ENCODE data around the gene SIN3A. TPM values are rescaled to one million over a fixed set of nuclear protein-coding genes. Genes with fewer than 3 reads are reported as not detected.

The SIN3A gene
- total RNA-seq, 1 donor from 2014 or later, result 69.0 TPM

- H3K4me1 Mint-ChIP-seq, result peaks cover 21% of the 10 kb centered on the region
- peaks cover 9% of the 10 kb centered on the region for H3K27me3 Mint-ChIP-seq (ENCODE audit: insufficient read depth, low read depth)
- H4K20me1 ChIP-seq (ENCODE audit: low read depth), result peaks cover 15% of the 10 kb centered on the region
- H3K36me3 ChIP-seq, result no peaks in the 10 kb centered on the region
- peak overlapping the region; percentile 84 for H3K4me2 ChIP-seq
- peak overlapping the region; percentile 74 for H3K27ac ChIP-seq
- TF ChIP-seq EZH2phosphoT487 (IDR thresholded peaks at IDR 0.05) (no peak), CTCF (IDR thresholded peaks at IDR 0.05) (no peak), EZH2 (IDR thresholded peaks at IDR 0.05) (no peak)
- H3K9ac ChIP-seq, result peak overlapping the region; percentile 58
- no peaks in the 10 kb centered on the region for H3K27me3 ChIP-seq
- no peaks in the 10 kb centered on the region for H3K36me3 Mint-ChIP-seq
- H3K4me3 Mint-ChIP-seq, result peak overlapping the region; percentile 87
- H3K79me2 ChIP-seq (ENCODE audit: low read depth), result peaks cover 29% of the 10 kb centered on the region
- DNase-seq (ENCODE audit: low spot score), result peak; percentile 85
- no peaks in the 10 kb centered on the region for H3K9me3 Mint-ChIP-seq
- H2AFZ ChIP-seq (replicated peaks), result peak overlapping the region; percentile 32
- H3K4me3 ChIP-seq, result peak overlapping the region; percentile 85
- H3K27ac Mint-ChIP-seq, result no peak overlapping the region
- peaks cover 6% of the 10 kb centered on the region for H3K4me1 ChIP-seq
- peaks cover 45% of the 10 kb centered on the region for H3F3A ChIP-seq (ENCODE audit: low read depth)
- H3K9me3 ChIP-seq (ENCODE audit: low read depth), result no peaks in the 10 kb centered on the region
Observed at GRCh38 chr15:75454471-75455378, 3.2 kb upstream of the SIN3A start.

GRCh38 chr15:75453703-75454470, 2.4 kb upstream of the SIN3A start:
- Histone ChIP-seq H3K27me3 (no peaks in the 10 kb centered on the region), H3K4me1 (peaks cover 13% of the 10 kb centered on the region), H3K4me3 (peak overlapping the region; percentile 85), H3F3A (ENCODE audit: low read depth) (peaks cover 45% of the 10 kb centered on the region), H4K20me1 (ENCODE audit: low read depth) (peaks cover 23% of the 10 kb centered on the region), H3K79me2 (ENCODE audit: low read depth) (peaks cover 37% of the 10 kb centered on the region), H3K9me3 (ENCODE audit: low read depth) (no peaks in the 10 kb centered on the region), H2AFZ (replicated peaks) (no peak overlapping the region), H3K27ac (peak overlapping the region; percentile 92), H3K9ac (peak overlapping the region; percentile 36), H3K4me2 (peak overlapping the region; percentile 89), H3K36me3 (no peaks in the 10 kb centered on the region)
- Mint-ChIP-seq H3K9me3 (no peaks in the 10 kb centered on the region), H3K4me1 (peaks cover 24% of the 10 kb centered on the region), H3K4me3 (peak overlapping the region; percentile 96), H3K27ac (peak overlapping the region; percentile 90), H3K36me3 (no peaks in the 10 kb centered on the region), H3K27me3 (ENCODE audit: insufficient read depth, low read depth) (peaks cover 9% of the 10 kb centered on the region)
- peak; percentile 100 for DNase-seq (ENCODE audit: low spot score)
- TF ChIP-seq CTCF (IDR thresholded peaks at IDR 0.05) (no peak), EZH2 (IDR thresholded peaks at IDR 0.05) (no peak), EZH2phosphoT487 (IDR thresholded peaks at IDR 0.05) (no peak)

- Histone ChIP-seq H3K36me3 (no peaks in the 10 kb centered on the region), H3K9me3 (ENCODE audit: low read depth) (no peaks in the 10 kb centered on the region), H3K27ac (peak overlapping the region; percentile 92), H3K79me2 (ENCODE audit: low read depth) (peaks cover 45% of the 10 kb centered on the region), H4K20me1 (ENCODE audit: low read depth) (peaks cover 31% of the 10 kb centered on the region), H3K4me1 (peaks cover 13% of the 10 kb centered on the region), H3K4me3 (peak overlapping the region; percentile 76), H3K4me2 (peak overlapping the region; percentile 89), H3F3A (ENCODE audit: low read depth) (peaks cover 45% of the 10 kb centered on the region), H3K9ac (peak overlapping the region; percentile 36), H3K27me3 (no peaks in the 10 kb centered on the region), H2AFZ (replicated peaks) (no peak overlapping the region)
- no peaks in the 10 kb centered on the region for H3K9me3 Mint-ChIP-seq
- H3K27me3 Mint-ChIP-seq (ENCODE audit: insufficient read depth, low read depth), result peaks cover 9% of the 10 kb centered on the region
- H3K4me1 Mint-ChIP-seq, result peaks cover 26% of the 10 kb centered on the region
- peak overlapping the region; percentile 96 for H3K4me3 Mint-ChIP-seq
- DNase-seq (ENCODE audit: low spot score), result peak; percentile 81
- TF ChIP-seq EZH2 (IDR thresholded peaks at IDR 0.05) (no peak), CTCF (IDR thresholded peaks at IDR 0.05) (peak; percentile 51)
- H3K36me3 Mint-ChIP-seq, result no peaks in the 10 kb centered on the region
- H3K27ac Mint-ChIP-seq, result peak overlapping the region; percentile 98
Observed at GRCh38 chr15:75452865-75453702, 1.6 kb upstream of the SIN3A start.
